ENCODE results near the gene VASN. TPM values are rescaled to one million over a fixed set of nuclear protein-coding genes. Genes with fewer than 3 reads are reported as not detected.

The VASN gene
- total and polyA plus RNA-seq, 8 donors, result 3.7 to 25.6 (median 10.9) TPM

DNA sequence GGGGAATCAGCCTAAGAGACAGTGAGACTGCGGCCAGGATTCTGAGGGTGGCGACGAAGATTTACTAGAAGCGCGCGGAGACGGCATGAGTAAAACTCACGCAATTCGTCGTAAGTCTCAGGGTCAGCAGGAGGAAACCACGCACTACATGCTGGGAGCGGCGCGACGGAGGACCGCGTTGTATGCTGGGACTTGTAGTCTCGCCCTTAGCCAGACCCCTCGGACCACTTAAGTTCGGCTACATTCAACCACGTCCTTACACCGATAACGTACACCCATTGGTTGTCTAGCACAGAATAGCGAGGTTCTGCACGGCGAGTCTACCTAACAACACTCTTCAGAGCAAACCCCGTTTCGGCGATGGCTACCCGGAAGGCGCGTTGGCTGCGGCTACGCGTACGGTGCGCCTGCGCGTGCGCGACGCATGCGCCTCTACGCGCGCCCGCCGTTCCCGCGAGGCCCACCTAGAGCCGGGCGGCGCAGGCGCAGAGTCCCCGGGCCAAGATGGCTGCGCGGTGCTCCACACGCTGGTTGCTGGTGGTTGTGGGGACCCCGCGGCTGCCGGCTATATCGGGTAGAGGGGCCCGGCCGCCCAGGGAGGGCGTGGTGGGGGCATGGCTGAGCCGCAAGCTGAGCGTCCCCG is 53.9 kb downstream of the VASN start, which contains the start of gene DNAJA3:
TSS of gene DNAJA3 (plus strand) at position 491 of the 643 bp plus-strand sequence. CDS start at position 505, 14 bp downstream.
- Histone ChIP-seq H3K36me3 (peaks cover 0 to 10% (median 10%) of the 10 kb centered on the region in 4 donors), H3K4me1 (peaks cover 19 to 33% (median 22%) of the 10 kb centered on the region in 4 donors), H3K9me3 (no peaks in the 10 kb centered on the region), H3K4me3 (peak within 1 kb of the TSS; percentile 89 to 99 (median 96)), H3K27me3 (no peaks in the 10 kb centered on the region), H3K27ac (peak within 1 kb of the TSS; percentile 96 to 98 (median 97))
- DNase-seq, result peak; percentile 94 to 98
- 0 to 1% (median 0%) methylated on average over 47 to 68 of the region's 68 CpGs for WGBS, 5 donors
- TF ChIP-seq, protein P1, sequence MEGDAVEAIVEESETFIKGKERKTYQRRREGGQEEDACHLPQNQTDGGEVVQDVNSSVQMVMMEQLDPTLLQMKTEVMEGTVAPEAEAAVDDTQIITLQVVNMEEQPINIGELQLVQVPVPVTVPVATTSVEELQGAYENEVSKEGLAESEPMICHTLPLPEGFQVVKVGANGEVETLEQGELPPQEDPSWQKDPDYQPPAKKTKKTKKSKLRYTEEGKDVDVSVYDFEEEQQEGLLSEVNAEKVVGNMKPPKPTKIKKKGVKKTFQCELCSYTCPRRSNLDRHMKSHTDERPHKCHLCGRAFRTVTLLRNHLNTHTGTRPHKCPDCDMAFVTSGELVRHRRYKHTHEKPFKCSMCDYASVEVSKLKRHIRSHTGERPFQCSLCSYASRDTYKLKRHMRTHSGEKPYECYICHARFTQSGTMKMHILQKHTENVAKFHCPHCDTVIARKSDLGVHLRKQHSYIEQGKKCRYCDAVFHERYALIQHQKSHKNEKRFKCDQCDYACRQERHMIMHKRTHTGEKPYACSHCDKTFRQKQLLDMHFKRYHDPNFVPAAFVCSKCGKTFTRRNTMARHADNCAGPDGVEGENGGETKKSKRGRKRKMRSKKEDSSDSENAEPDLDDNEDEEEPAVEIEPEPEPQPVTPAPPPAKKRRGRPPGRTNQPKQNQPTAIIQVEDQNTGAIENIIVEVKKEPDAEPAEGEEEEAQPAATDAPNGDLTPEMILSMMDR (IDR thresholded peaks at IDR 0.05), result no peak
- TF ChIP-seq POLR2A (IDR thresholded peaks at IDR 0.05) (peak in 1 of 4 donors; percentile 56), POLR2AphosphoS5 (IDR thresholded peaks at IDR 0.05) (peak; percentile 80 to 90 (median 89)), EP300 (IDR thresholded peaks at IDR 0.05) (no peak)
- intact Hi-C loops (cut with DNase I; ENCODE audit: low total_unique reads), result no loop called here

DNA sequence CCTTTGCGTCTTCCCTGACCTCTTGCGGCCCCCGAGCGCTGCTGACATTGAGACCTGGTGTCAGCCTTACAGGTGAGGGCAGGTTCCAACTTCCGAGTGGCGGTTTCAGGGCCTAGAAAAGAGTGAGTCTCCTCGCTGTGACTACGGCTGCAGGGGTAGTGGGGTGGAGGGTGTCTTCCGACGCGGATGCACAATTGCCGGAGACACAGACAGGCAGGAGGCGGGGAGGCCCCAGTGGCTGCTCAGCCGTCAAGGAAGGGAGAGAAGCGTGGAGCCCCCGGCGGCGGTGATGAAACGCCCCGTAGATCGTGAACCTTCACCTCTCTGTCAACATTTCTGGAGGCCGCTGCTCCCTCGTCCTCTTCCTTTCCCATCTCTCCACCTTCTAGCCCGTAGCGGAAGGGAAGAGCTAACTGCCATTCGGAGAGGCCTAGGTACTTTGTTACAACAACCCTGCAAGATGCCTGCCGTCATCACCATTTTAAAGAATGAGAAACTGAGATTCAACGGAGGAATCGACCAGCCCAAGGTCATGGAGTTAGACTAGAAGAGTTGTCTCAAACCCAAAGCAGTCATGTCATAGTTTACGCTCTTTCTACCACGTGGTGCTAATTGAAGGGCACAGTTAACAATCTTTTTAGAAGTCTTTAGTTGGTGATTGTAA is 54.5 kb downstream of the VASN start:
- Histone ChIP-seq H3K4me1 (peaks cover 19 to 33% (median 22%) of the 10 kb centered on the region in 4 donors), H3K4me3 (peak overlapping the region; percentile 89 to 99 (median 96)), H3K27ac (peak overlapping the region; percentile 96 to 98 (median 97)), H3K9me3 (no peaks in the 10 kb centered on the region), H3K27me3 (no peaks in the 10 kb centered on the region), H3K36me3 (peaks cover 0 to 16% (median 14%) of the 10 kb centered on the region in 4 donors)
- DNase-seq, result no peak
- TF ChIP-seq, protein P1 (IDR thresholded peaks at IDR 0.05), result no peak
- TF ChIP-seq EP300 (IDR thresholded peaks at IDR 0.05) (no peak), POLR2A (IDR thresholded peaks at IDR 0.05) (no peak), POLR2AphosphoS5 (IDR thresholded peaks at IDR 0.05) (no peak)
- intact Hi-C loops (cut with DNase I; ENCODE audit: low total_unique reads), result no loop called here
- WGBS, 5 donors, result 2 to 3% (median 3%) methylated on average over 27 to 31 of the region's 31 CpGs

DNA sequence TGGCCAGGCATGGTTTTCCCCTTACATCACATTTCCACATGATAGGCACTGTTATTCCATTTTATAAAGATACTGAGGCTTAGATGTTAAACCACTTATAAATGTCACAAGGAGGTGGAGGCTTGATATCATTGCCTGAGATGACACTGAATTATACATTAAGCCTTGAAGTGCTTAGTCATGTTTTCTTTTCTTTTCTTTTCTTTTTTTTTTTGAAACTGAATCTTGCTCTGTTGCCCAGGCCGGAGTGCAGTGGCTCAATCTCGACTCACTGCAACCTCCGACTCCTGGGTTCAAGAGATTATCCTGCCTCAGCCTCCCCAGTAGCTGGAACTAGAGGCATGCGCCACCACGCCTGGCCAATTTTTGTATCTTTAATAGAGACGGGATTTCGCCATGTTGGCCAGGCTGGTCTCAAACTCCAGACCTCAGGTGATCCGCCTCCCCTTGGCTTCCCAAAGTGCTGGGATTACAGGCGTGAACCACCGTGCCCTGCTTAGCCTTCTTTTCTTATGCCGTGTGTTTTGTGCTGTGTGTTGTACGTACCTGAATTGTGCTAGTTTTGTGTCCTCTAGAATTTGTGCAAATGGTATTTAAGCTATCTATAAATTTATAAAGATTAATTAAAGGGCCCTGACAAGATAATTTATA is 55.2 kb downstream of the VASN start:
- H3K27me3 ChIP-seq, result no peaks in the 10 kb centered on the region
- H3K9me3 ChIP-seq, result no peaks in the 10 kb centered on the region
- DNase-seq, result no peak
- 80 to 87% (median 83%) methylated on average over 12 of the region's 12 CpGs for WGBS, 5 donors
- peak overlapping the region; percentile 89 to 99 (median 96) for H3K4me3 ChIP-seq
- intact Hi-C loops (cut with DNase I; ENCODE audit: low total_unique reads), result no loop called here
- peak overlapping the region in 2 of 5 donors; percentile 96 to 98 for H3K27ac ChIP-seq
- H3K36me3 ChIP-seq, result peaks cover 4 to 23% (median 21%) of the 10 kb centered on the region in 4 donors
- H3K4me1 ChIP-seq, result peaks cover 19 to 33% (median 22%) of the 10 kb centered on the region in 4 donors
- no peak for TF ChIP-seq POLR2A (IDR thresholded peaks at IDR 0.05)
- TF ChIP-seq EP300 (IDR thresholded peaks at IDR 0.05), result no peak
- TF ChIP-seq, protein P1 (IDR thresholded peaks at IDR 0.05), result no peak
- no peak for TF ChIP-seq POLR2AphosphoS5 (IDR thresholded peaks at IDR 0.05)

DNA sequence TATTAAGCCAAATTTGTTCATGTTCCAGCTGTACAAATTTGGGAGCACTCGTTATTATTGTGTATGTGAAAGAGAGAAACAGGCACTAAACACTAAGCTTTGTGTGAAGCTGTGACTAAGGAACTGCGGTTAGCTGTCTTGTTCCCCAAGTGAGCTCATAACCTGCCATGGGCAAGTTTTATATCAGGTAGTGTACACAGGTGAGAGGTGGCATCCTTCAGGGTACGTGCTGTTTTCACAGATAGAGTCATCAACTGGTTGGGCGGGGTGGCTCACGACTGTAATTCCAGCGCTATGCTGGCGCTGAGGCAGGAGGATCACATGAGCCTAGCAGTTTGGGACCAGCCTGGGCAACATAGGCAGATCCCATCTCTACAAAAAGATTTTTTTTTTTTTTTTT is 56.9 kb downstream of the VASN start:
- TF ChIP-seq EP300 (IDR thresholded peaks at IDR 0.05) (no peak), POLR2AphosphoS5 (IDR thresholded peaks at IDR 0.05) (no peak), POLR2A (IDR thresholded peaks at IDR 0.05) (no peak)
- TF ChIP-seq, protein P1 (IDR thresholded peaks at IDR 0.05), result no peak
- Histone ChIP-seq H3K9me3 (no peaks in the 10 kb centered on the region), H3K4me3 (no peak overlapping the region), H3K4me1 (peaks cover 19 to 33% (median 24%) of the 10 kb centered on the region in 4 donors), H3K36me3 (peaks cover 6 to 35% (median 29%) of the 10 kb centered on the region in 4 donors), H3K27me3 (no peaks in the 10 kb centered on the region), H3K27ac (no peak overlapping the region)
- no peak for DNase-seq
- 85 to 92% (median 87%) methylated on average over 7 of the region's 7 CpGs for WGBS, 5 donors
- intact Hi-C loops (cut with DNase I; ENCODE audit: low total_unique reads), result no loop called here
